Hepatic stellate cell (primary cell): ENCODE data around the gene VWA8.
"Not testable (repeated sequence)": the region's sequence is repeated elsewhere in the genome, so short reads cannot be mapped to it uniquely, and the experiment has no call there.

ENCODE experiments used
- DNase-seq: peaks from one replicate; pipeline ENCODE4 v3.0.0; 2011; ENCODE audit warnings: low spot score

VWA8 gene

GRCh38 chr13:41645331-41645730 lies 315.6 kb downstream of the VWA8 start:
- peak; percentile 66 for DNase-seq

GRCh38 chr13:41644742-41645141 lies 316.2 kb downstream of the VWA8 start:
- DNase-seq: no peak

DNA sequence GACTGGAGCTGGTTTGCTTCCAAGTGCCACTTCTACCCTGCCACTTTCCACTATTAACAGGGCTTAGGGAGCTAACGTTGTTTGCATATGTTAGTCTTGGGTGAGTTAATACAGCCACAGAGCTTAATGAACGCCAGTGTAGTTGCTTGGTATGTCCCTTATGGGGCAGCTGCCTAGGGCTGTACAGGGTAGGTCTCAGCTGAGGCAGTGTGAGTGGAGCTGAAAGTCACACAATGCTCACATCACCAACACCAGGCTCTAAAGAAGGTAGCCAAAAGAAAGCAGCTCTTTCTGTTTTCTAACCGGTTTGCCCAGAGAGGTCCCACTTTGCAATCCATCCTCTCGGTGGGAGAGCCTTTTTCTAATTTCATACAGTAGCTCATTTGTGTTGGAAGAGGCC lies 317.4 kb downstream of the VWA8 start:
- DNase-seq: no peak

DNA sequence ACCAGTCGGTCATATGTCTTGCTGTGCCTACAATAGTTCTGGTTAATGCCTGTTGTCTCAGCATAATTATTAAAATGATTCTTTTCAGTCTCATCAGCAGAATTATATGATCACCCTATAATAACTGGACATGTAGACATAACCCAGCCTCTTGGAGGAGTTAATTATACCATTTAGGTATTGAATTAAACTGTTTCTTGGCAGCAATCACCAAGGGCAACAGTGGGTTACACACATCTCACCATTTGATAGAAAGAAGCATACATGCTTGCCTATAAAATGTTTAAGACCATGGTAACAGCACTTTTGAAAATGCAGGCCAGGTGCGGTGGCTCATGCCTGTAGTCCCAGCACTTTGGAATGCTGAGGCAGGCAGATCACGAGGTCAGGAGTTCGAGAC lies 318.9 kb downstream of the VWA8 start:
- DNase-seq: no peak

DNA sequence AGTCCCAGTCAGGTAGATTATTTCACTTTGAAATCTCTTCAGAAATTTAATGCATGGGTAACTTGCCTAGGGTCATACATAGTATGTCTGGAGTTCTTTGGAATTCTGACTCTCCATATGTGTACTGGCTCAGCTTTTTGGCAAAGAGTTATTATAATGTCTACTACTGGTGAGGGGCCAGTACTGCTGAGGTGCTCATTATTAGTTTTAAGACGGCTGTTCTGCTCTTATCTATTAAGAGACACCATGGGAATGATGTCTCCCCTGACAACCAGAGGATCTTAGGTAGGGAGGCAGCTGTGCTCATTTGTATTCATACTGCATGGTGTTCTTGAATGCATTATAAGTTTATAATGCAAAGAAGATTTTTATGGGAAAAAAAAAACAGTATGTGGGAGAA lies 319.5 kb downstream of the VWA8 start:
- no peak for DNase-seq

- DNase-seq: no peak
Measured at GRCh38 chr13:41639955-41640780, 320.7 kb downstream of the VWA8 start.

DNA sequence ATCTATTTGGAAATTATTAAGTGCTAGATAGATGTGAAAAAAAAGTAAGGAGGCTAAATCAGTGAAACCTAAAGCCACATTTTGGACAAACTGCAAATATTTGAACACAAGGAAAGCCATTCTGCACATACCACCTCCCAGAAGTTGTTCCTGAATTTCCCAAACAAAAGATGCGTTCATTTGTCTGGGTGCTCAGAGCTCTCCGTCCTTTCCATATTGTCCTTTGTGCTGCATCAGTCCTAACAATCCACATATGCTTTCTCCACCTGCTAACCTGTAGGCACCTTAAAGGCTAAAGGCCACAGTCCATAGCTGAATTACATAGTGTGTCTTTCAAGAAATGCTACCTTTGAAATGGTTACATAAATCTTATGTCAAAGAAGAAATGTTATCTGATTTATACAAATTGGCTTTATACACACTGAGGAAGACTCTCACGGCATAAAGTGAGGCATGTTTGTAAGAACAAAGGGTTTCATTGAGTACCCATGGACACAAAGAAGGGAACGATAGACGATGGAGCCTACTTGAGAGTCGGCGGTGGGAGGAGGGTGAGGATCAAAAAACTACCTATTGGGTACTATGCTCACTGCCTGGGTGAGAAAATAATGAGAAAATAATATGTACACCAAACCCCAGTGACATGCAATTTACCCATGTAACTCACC lies 321.5 kb downstream of the VWA8 start:
- DNase-seq: no peak

- DNase-seq: no peak
Measured at GRCh38 chr13:41637586-41637985, 323.3 kb downstream of the VWA8 start.

DNA sequence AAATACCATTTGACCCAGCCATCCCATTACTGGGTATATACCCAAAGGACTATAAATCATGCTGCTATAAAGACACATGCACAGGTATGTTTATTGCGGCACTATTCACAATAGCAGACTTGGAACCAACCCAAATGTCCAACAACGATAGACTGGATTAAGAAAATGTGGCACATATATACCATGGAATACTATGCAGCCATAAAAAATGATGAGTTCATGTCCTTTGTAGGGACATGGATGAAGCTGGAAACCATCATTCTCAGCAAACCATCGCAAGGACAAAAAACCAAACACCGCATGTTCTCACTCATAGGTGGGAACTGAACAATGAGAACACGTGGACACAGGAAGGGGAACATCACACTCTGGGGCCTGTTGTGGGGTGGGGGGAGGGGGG lies 323.9 kb downstream of the VWA8 start:
- DNase-seq: not testable (repeated sequence)

- DNase-seq: not testable (repeated sequence)
Measured at GRCh38 chr13:41636590-41636989, 324.3 kb downstream of the VWA8 start.

- DNase-seq: no peak
Measured at GRCh38 chr13:41634407-41634806, 326.5 kb downstream of the VWA8 start.

DNA sequence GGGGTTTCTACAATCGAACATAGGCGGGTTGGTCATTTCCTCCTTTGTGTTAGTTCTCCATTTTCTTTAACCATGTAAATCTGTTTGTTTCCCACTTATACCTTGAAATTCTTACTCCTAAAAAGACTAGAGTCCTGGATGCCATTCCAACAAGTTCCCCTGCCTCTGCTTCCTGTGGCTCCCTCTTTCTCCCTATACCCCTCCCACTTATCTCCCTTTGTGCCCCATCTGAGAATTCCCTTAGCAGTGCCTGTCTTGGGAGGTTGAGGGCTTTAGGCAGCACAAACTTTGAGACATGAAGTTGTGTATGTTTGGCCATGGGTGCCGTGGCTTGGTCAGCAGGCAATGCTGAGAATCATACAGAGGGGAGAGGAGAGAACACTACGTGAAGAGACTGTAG lies 327.1 kb downstream of the VWA8 start:
- DNase-seq: no peak

- no peak for DNase-seq
Measured at GRCh38 chr13:41631296-41631965, 329.5 kb downstream of the VWA8 start.

DNA sequence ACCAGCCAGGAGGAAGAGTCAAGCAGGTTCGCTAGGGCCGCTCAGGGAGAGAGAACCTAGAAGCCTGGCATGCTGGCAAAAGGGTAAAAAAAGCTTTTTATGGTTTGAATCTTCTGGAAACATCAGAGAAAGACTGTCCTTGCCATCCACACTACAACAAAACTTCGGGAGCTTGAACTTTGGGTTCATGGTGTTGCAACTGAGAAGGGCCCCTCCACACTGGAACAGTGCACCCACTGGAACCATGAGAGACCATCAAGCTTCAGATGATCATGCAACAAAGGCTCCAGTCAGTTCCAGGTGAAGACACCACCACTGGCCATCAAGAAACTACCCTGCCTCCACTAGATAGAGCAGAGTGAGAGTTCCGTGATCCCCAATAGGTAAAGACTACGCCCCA lies 333.5 kb downstream of the VWA8 start:
- no peak for DNase-seq

- no peak for DNase-seq
Measured at GRCh38 chr13:41624041-41624440, 336.9 kb downstream of the VWA8 start.

GRCh38 chr13:41622432-41623429 lies 338.2 kb downstream of the VWA8 start:
- DNase-seq: no peak

- DNase-seq: no peak
Measured at GRCh38 chr13:41621716-41622431, 339.0 kb downstream of the VWA8 start.

DNA sequence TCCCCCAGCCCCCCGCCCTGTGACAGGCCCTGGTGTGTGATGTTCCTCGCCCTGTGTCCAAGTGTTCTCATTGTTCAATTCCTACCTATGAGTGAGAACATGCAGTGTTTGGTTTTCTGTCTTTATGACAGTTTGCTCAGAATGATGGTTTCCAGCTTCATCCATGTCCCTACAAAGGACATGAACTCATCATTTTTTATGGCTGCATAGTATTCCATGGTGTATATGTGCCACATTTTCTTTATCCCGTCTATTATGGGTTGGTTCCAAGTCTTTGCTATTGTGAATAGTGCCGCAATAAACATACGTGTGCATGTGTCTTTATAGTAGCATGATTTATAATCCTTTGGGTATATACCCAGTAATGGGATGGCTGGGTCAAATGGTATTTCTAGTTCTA lies 343.3 kb downstream of the VWA8 start:
- DNase-seq: not testable (repeated sequence)

DNA sequence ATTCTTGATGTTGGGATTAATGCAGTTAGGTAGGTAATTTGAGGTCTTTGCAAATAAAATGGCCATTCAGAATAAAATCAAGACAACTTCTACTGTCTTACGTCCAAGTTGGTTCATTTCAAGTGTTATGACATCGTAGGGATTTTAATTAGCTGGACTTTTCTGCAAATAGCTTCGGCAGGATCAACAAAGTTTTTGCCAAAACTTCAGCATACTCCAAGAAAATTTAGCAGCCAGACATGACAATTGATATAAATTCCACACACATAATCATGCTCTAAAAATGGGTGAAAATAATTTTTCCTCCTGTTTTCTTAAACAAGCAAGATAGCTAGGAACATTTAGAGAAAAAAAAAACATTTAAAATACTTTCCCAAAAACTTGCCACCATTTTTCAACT lies 344.8 kb downstream of the VWA8 start:
- DNase-seq: no peak

DNA sequence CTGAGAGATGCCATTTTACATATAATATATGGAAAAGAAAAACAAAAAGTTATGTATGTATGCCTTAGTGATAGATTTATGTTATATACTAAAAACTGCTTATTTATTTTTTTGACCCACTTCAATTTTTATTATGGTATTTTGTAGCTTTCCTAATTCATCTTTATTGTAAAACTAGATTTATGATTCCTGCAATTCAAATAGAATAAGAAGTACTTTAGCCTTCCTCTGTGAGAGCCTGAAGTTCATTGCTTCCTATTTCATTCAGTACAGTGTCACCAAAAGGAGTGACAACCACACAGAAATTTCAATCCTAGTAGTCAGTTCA lies 345.4 kb downstream of the VWA8 start:
- no peak for DNase-seq
